Bronchial epithelial cell (primary cell): ENCODE results near the gene BUB3. TPM values are rescaled to one million over a fixed set of nuclear protein-coding genes. Genes with fewer than 3 reads are reported as not detected.

Experiments
- DNase-seq: peaks from one replicate; pipeline ENCODE4 v3.0.0-alpha.2; 2010; ENCODE audit warnings: low read depth
- FAIRE-seq: peaks from 2 replicates; lab custom pipeline; 2011; peaks lifted over from hg19 to GRCh38; lab: Jason Lieb, UNC
- H3K27me3 ChIP-seq: 2 replicates; pipeline ENCODE4 v1.5.1; 2011; ENCODE audit warnings: low read length; ENCODE audit not compliant: control insufficient read depth, insufficient read depth
- H3K36me3 ChIP-seq: 2 replicates; pipeline ENCODE4 v1.5.1; 2011; ENCODE audit warnings: low read length; ENCODE audit not compliant: control insufficient read depth, insufficient read depth
- H3K4me3 ChIP-seq: 2 replicates; pipeline ENCODE4 v1.5.1; 2011; ENCODE audit warnings: mild to moderate bottlenecking, low read depth, low read length, control low read depth
- CTCF ChIP-seq: IDR thresholded peaks from 2 replicates; pipeline ENCODE4 v1.5.1; 2011; ENCODE audit warnings: mild to moderate bottlenecking, moderate library complexity, low read length, control low read depth, inconsistent platforms; ENCODE audit not compliant: insufficient read depth, severe bottlenecking
- total RNA-seq: library from RNA; depleted of rRNA; stranded (reverse); fragments of >200 nt; gene quantifications from 2 replicates; pipeline ENCODE4 v1.2.1, GENCODE V29; 2014

The BUB3 gene
- total RNA-seq, 1 donor from 2014 or later = 143 TPM

GRCh38 chr10:123147635-123148413 lies 6.4 kb upstream of the BUB3 start, which contains the start of gene HMX2:
HMX2 (plus strand) TSS chr10:123148136; CDS start chr10:123148379, 243 bp downstream.
- DNase-seq = no peak
- Histone ChIP-seq H3K27me3 (peaks cover 60% of the 10 kb centered on the region), H3K4me3 (peak within 1 kb of the TSS; percentile 14), H3K36me3 (no peaks in the 10 kb centered on the region)
- no peak for FAIRE-seq
- no peak for TF ChIP-seq CTCF

GRCh38 chr10:123148414-123149161 lies 5.6 kb upstream of the BUB3 start:
- H3K27me3 ChIP-seq = peaks cover 53% of the 10 kb centered on the region
- FAIRE-seq (no peak), DNase-seq (no peak)
- no peak for TF ChIP-seq CTCF
- peak overlapping the region; percentile 14 for H3K4me3 ChIP-seq
- H3K36me3 ChIP-seq = no peaks in the 10 kb centered on the region

DNA sequence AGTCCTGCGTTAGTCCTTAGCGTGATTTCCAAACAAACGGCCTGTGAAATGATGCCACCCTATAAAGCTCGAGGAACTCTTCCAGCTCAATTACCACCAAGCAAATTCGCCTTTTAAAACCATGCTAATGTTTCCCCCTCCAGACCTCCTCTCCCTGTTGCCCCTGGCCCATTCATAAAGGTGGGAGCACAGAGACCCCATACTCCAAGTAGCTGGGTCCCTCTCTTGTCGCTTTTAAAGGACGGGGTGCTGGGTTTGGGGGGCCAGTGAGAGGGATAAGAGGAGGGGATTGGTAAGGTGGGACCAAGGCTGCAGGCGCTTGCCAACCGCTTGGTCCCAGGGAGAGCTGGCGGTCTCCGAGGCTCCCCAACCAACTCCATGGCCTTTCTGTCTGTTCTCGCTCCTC lies 5.0 kb upstream of the BUB3 start:
- DNase-seq (no peak), FAIRE-seq (no peak)
- Histone ChIP-seq H3K36me3 (no peaks in the 10 kb centered on the region), H3K4me3 (no peak overlapping the region), H3K27me3 (peaks cover 50% of the 10 kb centered on the region)
- TF ChIP-seq CTCF = no peak

- no peak for TF ChIP-seq CTCF
- Histone ChIP-seq H3K4me3 (peak overlapping the region; percentile 39), H3K36me3 (no peaks in the 10 kb centered on the region), H3K27me3 (peaks cover 45% of the 10 kb centered on the region)
- no peak for FAIRE-seq
- no peak for DNase-seq
Observed at GRCh38 chr10:123149568-123150270, 4.5 kb upstream of the BUB3 start.

DNA sequence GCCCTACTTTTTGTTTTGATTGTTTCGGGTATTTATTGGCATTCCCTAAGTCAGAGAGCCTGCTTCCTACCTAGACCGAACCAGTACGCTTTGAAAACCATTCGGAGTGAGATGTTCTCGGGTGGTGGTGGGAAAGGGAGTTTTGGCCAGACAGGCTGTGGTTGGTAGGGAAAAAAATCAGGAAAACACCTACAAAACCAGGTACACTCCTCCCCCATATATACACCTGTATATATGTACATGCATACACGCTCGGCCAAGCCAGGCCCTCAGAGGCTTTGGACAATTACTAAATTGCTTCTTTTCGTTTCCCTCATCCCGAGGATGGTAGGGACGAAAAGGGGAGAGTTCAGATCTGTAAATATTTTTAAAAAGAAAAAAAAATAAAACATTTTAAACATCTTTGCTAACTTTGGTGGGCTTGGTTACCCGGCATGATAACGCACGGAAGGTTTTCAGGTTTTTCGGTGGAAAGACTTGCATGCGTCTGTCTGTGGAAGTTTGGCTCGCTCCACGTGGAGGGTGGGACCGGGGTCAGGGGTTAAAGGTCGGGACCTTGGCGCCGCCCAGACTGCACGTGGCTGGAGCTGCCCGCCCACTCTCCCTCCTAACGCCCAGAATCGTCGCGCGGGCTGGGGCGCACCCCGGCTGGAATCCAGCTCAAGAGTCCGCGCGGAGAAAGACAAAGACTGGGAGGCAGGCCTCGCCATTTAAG lies 3.8 kb upstream of the BUB3 start:
- no peak for TF ChIP-seq CTCF
- FAIRE-seq = no peak
- Histone ChIP-seq H3K36me3 (no peaks in the 10 kb centered on the region), H3K27me3 (peaks cover 38% of the 10 kb centered on the region), H3K4me3 (peak overlapping the region; percentile 39)
- DNase-seq = no peak
